M059J (cell line): ENCODE measurements around the gene P4HTM. TPM values are rescaled to one million over a fixed set of nuclear protein-coding genes. Genes with fewer than 3 reads are reported as not detected.
"Not testable (repeated sequence)": the region's sequence is repeated elsewhere in the genome, so short reads cannot be mapped to it uniquely, and the experiment has no call there.

Experiments used
- DNase-seq: peaks from one replicate; pipeline ENCODE4 v3.0.0-alpha.2; 2012; ENCODE audit warnings: low read depth
- total RNA-seq: library from RNA; depleted of rRNA; stranded (reverse); fragments of >200 nt; shearing (Covaris generic); gene quantifications from 2 replicates; pipeline ENCODE4 v1.2.3, GENCODE V29; 2014

The P4HTM gene
- total RNA-seq, 1 experiment from 2014 or later = 25.7 TPM

DNA sequence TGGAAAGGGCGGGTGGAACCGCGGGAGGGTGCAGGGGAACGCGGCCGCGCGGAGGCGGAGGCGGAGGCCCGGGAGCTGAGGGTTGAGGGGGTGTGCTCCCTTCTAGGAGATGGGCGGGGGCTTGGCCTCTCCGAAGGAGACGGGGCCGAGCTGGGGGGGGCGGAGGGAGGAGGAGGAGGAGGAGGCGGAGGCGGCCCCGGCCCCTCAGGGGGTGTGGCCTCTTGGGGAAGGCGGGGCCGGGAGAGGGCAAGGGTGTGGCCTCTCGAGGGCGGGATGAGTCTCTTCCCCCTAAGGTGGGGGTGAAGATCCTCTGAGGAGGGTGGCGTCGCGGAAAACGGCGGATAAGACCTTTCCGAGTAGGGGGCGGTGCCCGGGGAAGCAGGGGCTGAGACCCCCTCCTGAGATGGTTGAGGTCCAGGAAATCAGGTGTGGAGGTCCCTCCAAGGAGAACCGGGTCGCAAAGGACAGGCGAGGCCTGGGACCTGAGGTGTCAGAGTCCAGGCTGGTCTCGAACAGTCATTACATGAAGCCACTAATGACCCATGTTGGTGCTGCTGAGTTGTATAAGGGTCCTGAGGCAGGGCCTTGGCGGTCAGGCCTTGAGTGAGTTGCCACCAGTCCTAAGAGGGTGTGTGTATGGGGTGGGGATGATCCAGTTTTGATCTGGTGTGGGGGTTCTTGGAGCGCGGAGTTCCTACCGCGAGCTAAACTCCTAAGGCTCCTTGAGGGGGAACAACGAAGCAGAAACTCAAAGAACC lies 17.9 kb downstream of the P4HTM start:
- peak; percentile 72 for DNase-seq

GRCh38 chr3:49008627-49009026 lies 18.6 kb downstream of the P4HTM start:
- not testable (repeated sequence) for DNase-seq

DNA sequence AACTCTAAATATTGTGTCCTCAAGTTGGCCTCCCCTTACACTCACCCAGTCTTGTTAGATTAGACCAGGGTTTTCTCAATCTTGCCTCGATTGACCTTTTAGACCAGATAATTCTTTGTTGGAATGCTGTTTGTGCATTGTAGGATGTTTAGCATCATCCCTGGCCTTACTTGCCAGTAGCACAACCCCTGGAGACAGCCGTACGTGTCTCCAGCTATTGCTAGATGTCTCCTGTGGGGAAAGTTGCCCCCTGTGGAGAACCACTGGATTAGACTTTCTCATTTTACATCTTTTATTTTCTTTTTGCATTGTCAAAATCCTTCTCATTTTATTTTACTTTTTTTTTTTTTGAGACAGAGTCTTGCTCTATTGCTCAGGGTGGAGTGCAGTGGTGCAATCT lies 19.4 kb downstream of the P4HTM start:
- DNase-seq = no peak

GRCh38 chr3:49012441-49013017 lies 22.5 kb downstream of the P4HTM start:
- DNase-seq = no peak

GRCh38 chr3:49013113-49013737 lies 23.2 kb downstream of the P4HTM start:
- no peak for DNase-seq

DNA sequence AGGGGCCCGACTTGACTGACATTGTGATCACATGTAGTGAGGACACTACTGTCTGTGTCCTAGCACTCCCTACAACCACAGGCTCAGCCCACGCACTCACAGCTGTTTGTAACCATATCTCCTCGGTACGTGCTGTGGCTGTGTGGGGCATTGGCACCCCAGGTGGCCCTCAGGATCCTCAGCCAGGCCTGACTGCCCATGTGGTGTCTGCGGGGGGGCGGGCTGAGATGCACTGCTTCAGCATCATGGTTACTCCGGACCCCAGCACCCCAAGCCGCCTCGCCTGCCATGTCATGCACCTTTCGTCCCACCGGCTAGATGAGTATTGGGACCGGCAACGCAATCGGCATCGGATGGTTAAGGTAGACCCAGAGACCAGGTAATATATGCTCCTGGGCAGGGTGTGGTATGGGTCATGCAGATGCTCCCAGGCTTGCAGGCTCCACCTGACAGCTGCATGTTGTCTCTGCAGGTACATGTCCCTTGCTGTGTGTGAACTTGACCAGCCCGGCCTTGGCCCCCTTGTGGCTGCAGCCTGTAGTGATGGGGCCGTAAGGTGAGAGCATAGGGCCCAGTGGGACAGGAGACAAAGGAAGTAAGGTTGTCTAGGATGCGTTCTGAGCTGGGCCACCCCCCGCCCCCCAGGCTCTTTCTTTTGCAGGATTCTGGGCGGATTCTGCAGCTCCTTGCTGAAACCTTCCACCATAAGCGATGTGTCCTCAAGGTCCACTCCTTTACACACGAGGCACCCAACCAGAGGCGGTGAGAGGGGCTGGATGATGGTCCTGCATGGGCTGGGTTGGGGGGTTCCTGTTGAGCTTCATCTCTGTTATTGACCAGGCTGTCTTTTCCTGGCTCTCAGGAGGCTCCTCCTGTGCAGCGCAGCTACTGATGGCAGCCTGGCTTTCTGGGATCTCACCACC lies 24.0 kb downstream of the P4HTM start:
- peak; percentile 38 for DNase-seq

DNA sequence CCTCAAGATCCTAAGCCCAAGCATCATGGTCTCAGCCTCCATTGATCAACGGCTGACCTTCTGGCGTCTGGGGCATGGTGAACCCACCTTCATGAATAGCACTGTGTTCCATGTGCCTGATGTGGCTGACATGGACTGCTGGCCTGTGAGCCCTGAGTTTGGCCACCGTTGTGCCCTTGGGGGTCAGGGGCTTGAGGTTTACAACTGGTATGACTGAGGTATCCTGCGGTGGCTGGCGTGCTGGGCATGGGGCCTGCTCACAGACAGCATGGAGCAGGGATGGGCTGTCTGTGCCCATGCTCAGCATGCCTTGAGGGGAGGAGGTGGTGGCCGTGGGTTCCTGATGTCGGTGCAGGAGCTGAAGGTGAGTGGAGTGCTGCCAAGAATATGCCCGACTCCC lies 25.0 kb downstream of the P4HTM start:
- DNase-seq = no peak

DNA sequence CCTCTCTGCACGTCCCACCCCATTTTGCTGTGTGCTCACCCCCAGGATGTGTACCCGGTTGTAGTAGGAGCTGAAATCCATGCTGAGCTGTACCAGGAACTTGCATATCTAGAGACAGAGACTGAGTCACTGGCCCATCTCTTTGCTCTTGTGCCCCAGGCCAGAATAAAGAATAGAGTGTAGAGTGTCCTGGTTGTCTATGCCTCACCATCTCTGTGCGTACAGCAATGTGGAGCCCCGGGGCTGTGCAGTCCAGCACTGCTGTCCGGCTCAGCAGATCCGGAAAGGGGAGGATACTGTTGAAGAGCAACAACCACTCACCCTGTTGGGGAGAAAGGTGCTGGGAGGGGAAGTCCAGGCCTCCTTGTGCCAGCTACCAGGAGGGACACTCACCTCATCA lies 25.7 kb downstream of the P4HTM start:
- DNase-seq = peak; percentile 26

GRCh38 chr3:49016414-49017228 lies 26.6 kb downstream of the P4HTM start:
- no peak for DNase-seq

- DNase-seq = peak; percentile 15
These were observed 27.4 kb downstream of the P4HTM start for GRCh38 chr3:49017229-49017970.

GRCh38 chr3:49017971-49018706 lies 28.1 kb downstream of the P4HTM start, which contains the start of gene DALRD3:
Gene DALRD3 (minus strand): TSS chr3:49018580. CDS start chr3:49018564, 16 bp downstream.
- peak; percentile 70 for DNase-seq

GRCh38 chr3:49018707-49019006 lies 28.6 kb downstream of the P4HTM start:
- DNase-seq = no peak

- peak; percentile 13 for DNase-seq
These were observed 29.9 kb downstream of the P4HTM start for GRCh38 chr3:49019941-49020329.

DNA sequence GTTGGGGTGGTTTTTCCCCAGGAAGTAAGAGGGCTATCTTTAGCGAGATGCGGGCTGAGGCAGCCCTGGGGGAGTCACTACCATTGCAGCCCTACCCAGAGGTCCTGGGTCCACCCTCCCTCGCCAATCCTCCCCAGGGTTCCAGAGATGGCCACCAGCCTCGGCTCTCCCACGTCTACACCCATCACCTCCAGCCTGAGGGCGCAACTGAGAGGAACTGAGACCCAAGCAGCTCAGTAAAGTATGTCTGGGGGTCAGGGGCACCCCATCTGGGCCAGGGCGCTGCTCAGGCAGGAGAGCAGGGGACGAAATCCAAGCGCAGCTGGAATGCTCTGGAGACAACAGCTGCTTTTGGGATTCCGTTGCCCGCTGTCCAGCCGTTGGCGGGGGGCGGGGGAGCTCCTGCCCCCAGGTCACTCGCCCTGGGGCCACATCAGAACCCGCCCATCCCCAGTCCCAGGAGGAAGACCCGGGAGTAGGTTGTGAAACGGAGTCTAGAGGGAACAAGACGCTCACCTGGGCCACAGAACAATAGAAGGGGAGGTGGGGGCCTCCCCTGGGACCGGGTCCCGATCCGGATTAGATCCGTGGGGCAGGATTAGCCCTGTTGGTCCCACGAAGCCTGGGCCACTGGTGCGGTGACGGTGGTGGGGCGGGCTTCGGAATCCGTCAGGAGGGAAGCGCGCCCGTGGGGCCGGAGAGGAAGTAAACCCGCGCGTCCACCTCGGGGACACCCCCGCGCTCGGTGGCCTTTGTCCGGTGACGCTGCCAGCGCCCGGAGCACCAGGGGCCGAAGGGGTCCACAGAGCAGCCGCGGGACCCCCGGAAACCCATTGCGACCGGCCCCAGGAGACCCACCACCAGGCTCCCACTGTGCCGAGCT lies 30.5 kb downstream of the P4HTM start:
- DNase-seq = peak; percentile 27

DNA sequence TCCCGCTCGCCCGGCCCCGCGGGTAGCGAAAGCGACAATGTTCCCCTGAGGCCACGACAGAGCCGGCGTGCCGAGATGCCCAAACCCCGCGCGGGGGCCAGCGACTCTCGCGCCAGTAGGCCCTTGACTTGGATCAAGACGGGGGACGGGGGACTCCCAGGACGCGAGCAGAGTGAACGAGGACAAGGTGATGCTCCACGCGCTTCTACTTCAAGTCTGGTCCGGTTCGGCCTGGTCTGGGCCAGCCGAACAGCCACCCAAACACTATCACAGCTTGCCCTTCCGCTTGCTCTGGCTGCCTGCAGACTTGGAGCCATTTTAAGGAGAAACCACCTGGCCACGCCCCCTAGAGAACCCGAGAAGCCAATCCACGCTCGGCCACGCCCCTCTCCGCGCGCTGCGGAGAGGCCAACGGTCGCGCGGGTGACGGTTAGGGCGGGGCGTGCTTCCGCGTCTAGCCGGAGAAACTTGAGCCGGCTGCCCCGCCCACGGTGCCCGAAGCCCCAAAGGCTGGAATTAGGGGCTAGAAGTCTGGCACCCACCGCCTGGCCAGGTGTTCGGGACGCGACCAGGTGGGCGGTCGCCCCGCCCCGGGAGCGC lies 31.3 kb downstream of the P4HTM start:
- DNase-seq = peak; percentile 95

- DNase-seq = peak; percentile 88
These were observed 32.0 kb downstream of the P4HTM start, which contains the start of gene NDUFAF3 for GRCh38 chr3:49021813-49022687. Gene NDUFAF3 (plus strand): TSS chr3:49022121. CDS start chr3:49022145, 24 bp downstream.

DNA sequence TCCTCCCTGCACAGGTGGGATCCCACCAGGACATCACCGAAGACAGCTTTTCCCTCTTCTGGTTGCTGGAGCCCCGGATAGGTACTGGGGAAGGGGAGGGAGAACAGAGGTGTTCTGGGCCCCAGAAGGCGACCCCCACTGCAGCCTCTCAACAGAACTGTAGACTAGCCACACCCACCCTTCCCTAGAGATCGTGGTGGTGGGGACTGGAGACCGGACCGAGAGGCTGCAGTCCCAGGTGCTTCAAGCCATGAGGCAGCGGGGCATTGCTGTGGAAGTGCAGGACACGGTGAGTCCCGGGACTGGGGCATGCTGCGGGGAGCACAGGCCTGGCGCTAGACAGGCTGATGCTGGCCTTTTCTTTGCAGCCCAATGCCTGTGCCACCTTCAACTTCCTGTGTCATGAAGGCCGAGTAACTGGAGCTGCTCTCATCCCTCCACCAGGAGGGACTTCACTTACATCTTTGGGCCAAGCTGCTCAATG lies 32.7 kb downstream of the P4HTM start:
- DNase-seq = peak; percentile 25
